GM23338 (cell line): ENCODE results near the gene SLC15A1. TPM values are rescaled to one million over a fixed set of nuclear protein-coding genes. Genes with fewer than 3 reads are reported as not detected.

Source experiments
- ATAC-seq: fragments of 200-7000 bp; cut with Tn5 transposase; 3 replicates; pipeline ENCODE4 v1.9.1; 2020
- DNase-seq: peaks from one replicate; pipeline ENCODE4 v3.0.0-alpha.2; 2015; ENCODE audit warnings: low spot score
- H2AFZ ChIP-seq: fragments of 200-600 bp; sonication (generic); 2 replicates; pipeline ENCODE4 v1.8.0; 2016; ENCODE audit warnings: antibody characterized with exemption, mild to moderate bottlenecking, moderate library complexity
- H3F3A ChIP-seq: fragments of 200-600 bp; sonication (generic); replicated peaks from 2 replicates; pipeline ENCODE4 v1.8.0; 2017; ENCODE audit warnings: antibody characterized with exemption, mixed run types, low read depth
- H3K27ac ChIP-seq: fragments of 200-600 bp; sonication (generic); 2 replicates; pipeline ENCODE4 v1.6.1; 2016; ENCODE audit warnings: low read depth
- H3K27me3 ChIP-seq: fragments of 200-600 bp; sonication (generic); 2 replicates; pipeline ENCODE4 v1.8.0; 2016; ENCODE audit warnings: mild to moderate bottlenecking, mixed run types, moderate library complexity; ENCODE audit not compliant: insufficient read depth
- H3K36me3 ChIP-seq: fragments of 200-600 bp; sonication (generic); 2 replicates; pipeline ENCODE4 v1.8.0; 2016; ENCODE audit warnings: mild to moderate bottlenecking; ENCODE audit not compliant: insufficient read depth
- H3K4me1 ChIP-seq: fragments of 200-600 bp; sonication (generic); 2 replicates; pipeline ENCODE4 v1.8.0; 2016; ENCODE audit warnings: mild to moderate bottlenecking, moderate library complexity; ENCODE audit not compliant: insufficient read depth
- H3K4me2 ChIP-seq: fragments of 200-600 bp; sonication (generic); 2 replicates; pipeline ENCODE4 v1.7.1; 2017; ENCODE audit warnings: mixed run types
- H3K4me3 ChIP-seq: fragments of 200-600 bp; sonication (generic); 2 replicates; pipeline ENCODE4 v1.6.1; 2016; ENCODE audit warnings: mixed run types
- H3K79me2 ChIP-seq: fragments of 200-600 bp; sonication (generic); replicated peaks from 2 replicates; pipeline ENCODE4 v1.8.0; 2017; ENCODE audit warnings: mild to moderate bottlenecking; ENCODE audit not compliant: insufficient read depth
- H3K9me2 ChIP-seq: fragments of 200-600 bp; sonication (generic); 2 replicates; pipeline ENCODE4 v1.8.0; 2017; ENCODE audit not compliant: insufficient read depth
- H4K20me1 ChIP-seq: fragments of 200-600 bp; sonication (generic); replicated peaks from 2 replicates; pipeline ENCODE4 v1.8.0; 2017; ENCODE audit warnings: mild to moderate bottlenecking; ENCODE audit not compliant: insufficient read depth
- H3K27ac Mint-ChIP-seq: 2 replicates; pipeline ENCODE4 v1.8.0; 2020; ENCODE audit warnings: inconsistent platforms, mild to moderate bottlenecking, moderate library complexity, mixed read lengths
- H3K27me3 Mint-ChIP-seq: 3 replicates; pipeline ENCODE4 v1.8.0; 2022; ENCODE audit warnings: low read depth, mild to moderate bottlenecking, moderate library complexity, mixed read lengths, inconsistent platforms; ENCODE audit not compliant: insufficient read depth, poor library complexity
- H3K36me3 Mint-ChIP-seq: 3 replicates; pipeline ENCODE4 v1.8.0; 2021; ENCODE audit warnings: low read depth, mild to moderate bottlenecking, inconsistent platforms, moderate library complexity, mixed read lengths
- H3K4me1 Mint-ChIP-seq: 3 replicates; pipeline ENCODE4 v1.8.0; 2020; ENCODE audit warnings: mild to moderate bottlenecking, inconsistent platforms, mixed read lengths
- H3K4me3 Mint-ChIP-seq: 3 replicates; pipeline ENCODE4 v1.8.0; 2021; ENCODE audit warnings: moderate library complexity, mild to moderate bottlenecking, inconsistent platforms, mixed read lengths
- H3K9me3 Mint-ChIP-seq: 3 replicates; pipeline ENCODE4 v1.8.0; 2020; ENCODE audit warnings: moderate library complexity, mild to moderate bottlenecking, inconsistent platforms, mixed read lengths
- CREB1 ChIP-seq: fragments of 250-450 bp; sonication (Bioruptor Pico); IDR thresholded peaks from 2 replicates; pipeline ENCODE4 v1.5.0; 2020; ENCODE audit warnings: low read depth, mild to moderate bottlenecking, moderate library complexity
- CTCF ChIP-seq, 2 experiments: fragments of 200-600 bp in 1 of 2; sonication (generic) in 1 of 2; conservative IDR thresholded peaks; 2 replicates each; pipeline versions ENCODE4 v1.5.1 to v1.6.1; 2016 to 2017; ENCODE audit warnings: antibody characterized with exemption in 2 of 2, low read depth in 2 of 2, mild to moderate bottlenecking in 2 of 2, moderate library complexity in 1 of 2
- EZH2 ChIP-seq: fragments of 200-600 bp; sonication (generic); IDR thresholded peaks from one replicate; pipeline ENCODE4 v1.8.0; 2017; ENCODE audit warnings: antibody characterized with exemption, mild to moderate bottlenecking, low read depth; ENCODE audit not compliant: unreplicated experiment
- EZH2phosphoT487 ChIP-seq: fragments of 200-600 bp; sonication (generic); IDR thresholded peaks from one replicate; pipeline ENCODE4 v1.8.1; 2018; ENCODE audit warnings: antibody characterized with exemption; ENCODE audit not compliant: unreplicated experiment
- JUNB ChIP-seq: IDR thresholded peaks from one replicate; pipeline ENCODE4 v1.6.1; 2016; ENCODE audit warnings: antibody characterized with exemption; ENCODE audit not compliant: unreplicated experiment
- NANOG ChIP-seq: IDR thresholded peaks from 2 replicates; pipeline ENCODE4 v1.6.1; 2016; ENCODE audit warnings: antibody characterized with exemption, borderline replicate concordance
- POLR2AphosphoS5 ChIP-seq: IDR thresholded peaks from 2 replicates; pipeline ENCODE4 v1.6.1; 2016; ENCODE audit warnings: antibody characterized with exemption, low read depth
- REST ChIP-seq: IDR thresholded peaks from one replicate; pipeline ENCODE4 v1.6.1; 2018; ENCODE audit warnings: antibody characterized with exemption; ENCODE audit not compliant: unreplicated experiment
- STAT1 ChIP-seq: IDR thresholded peaks from one replicate; pipeline ENCODE4 v1.6.1; 2016; ENCODE audit warnings: antibody characterized with exemption; ENCODE audit not compliant: unreplicated experiment
- ZNF462 ChIP-seq: fragments of 250-450 bp; sonication (Bioruptor Pico); IDR thresholded peaks from 2 replicates; pipeline ENCODE4 v1.5.0; 2020; ENCODE audit warnings: mild to moderate bottlenecking, moderate library complexity
- polyA plus RNA-seq: library from polyadenylated mRNA; unstranded; fragments of >200 nt; fragmentation: Nextera tagmentation; extraction: Ambion mirVana; gene quantifications from 2 replicates; pipeline ENCODE4 v1.2.1, GENCODE V29; 2016
- total RNA-seq: library from RNA; depleted of rRNA; stranded (reverse); fragments of >200 nt; shearing (Covaris generic); gene quantifications from 2 replicates; pipeline ENCODE4 v1.2.3, GENCODE V29; 2014

SLC15A1 gene
- total and polyA plus RNA-seq, 2 experiments from 2014 or later, result 1.6 to 3.0 TPM

GRCh38 chr13:98781470-98781869, 29.0 kb upstream of the SLC15A1 start (continued):
- TF ChIP-seq REST (no peak), ZNF462 (CRISPR knock-in tag) (no peak), NANOG (no peak), EZH2 (no peak)

- H3F3A ChIP-seq, result no peaks in the 10 kb centered on the region
- H3K4me3 ChIP-seq, result no peak overlapping the region
- TF ChIP-seq NANOG (no peak), CTCF (conservative IDR thresholded peaks at IDR 0.05; ENCODE audit: low read depth in 2 of 2) (no peak), CREB1 (no peak), STAT1 (no peak), EZH2 (no peak), JUNB (no peak), POLR2AphosphoS5 (no peak), EZH2phosphoT487 (no peak)
- no peaks in the 10 kb centered on the region for H4K20me1 ChIP-seq
- Mint-ChIP-seq H3K4me1 (peaks cover 11% of the 10 kb centered on the region; the same call in 2 of the 3 replicates), H3K4me3 (no peak overlapping the region), H3K9me3 (no peaks in the 10 kb centered on the region), H3K27ac (no peak overlapping the region), H3K36me3 (peaks cover 3% of the 10 kb centered on the region; the same call in 1 of the 3 replicates), H3K27me3 (peaks cover 6% of the 10 kb centered on the region)
- H3K79me2 ChIP-seq, result no peaks in the 10 kb centered on the region
- H3K9me2 ChIP-seq, result peaks cover 12% of the 10 kb centered on the region
- no peak overlapping the region for H3K27ac ChIP-seq
- H3K4me1 ChIP-seq, result peaks cover 7% of the 10 kb centered on the region
- H3K4me2 ChIP-seq, result no peak overlapping the region
- no peaks in the 10 kb centered on the region for H3K27me3 ChIP-seq
- ATAC-seq, result no peak
- no peak for DNase-seq
- H3K36me3 ChIP-seq, result no peaks in the 10 kb centered on the region
- no peak overlapping the region for H2AFZ ChIP-seq
Measured at GRCh38 chr13:98781045-98781444, 28.6 kb upstream of the SLC15A1 start.
